Body of pancreas (tissue), 4 donors: Measurements from ENCODE around the gene ERG.

Experiments
- POLR2A ChIP-seq, 3 donors: fragments of 450-650 bp; IDR thresholded peaks; one replicate each; pipeline ENCODE4 v1.6.1; 2016; ENCODE audit warnings: antibody characterized with exemption in 3 of 3, mild to moderate bottlenecking in 2 of 3
- TF ChIP-seq, protein P1 (sequence below), 7 experiments: fragments of 450-650 bp in 4 of 7; fragments of 200-600 bp in 3 of 7; sonication (generic) in 3 of 7; IDR thresholded peaks; one replicate each; pipeline ENCODE4 v1.5.1; 2016 to 2019; ENCODE audit warnings: antibody characterized with exemption in 7 of 7

- TF ChIP-seq, protein P1, sequence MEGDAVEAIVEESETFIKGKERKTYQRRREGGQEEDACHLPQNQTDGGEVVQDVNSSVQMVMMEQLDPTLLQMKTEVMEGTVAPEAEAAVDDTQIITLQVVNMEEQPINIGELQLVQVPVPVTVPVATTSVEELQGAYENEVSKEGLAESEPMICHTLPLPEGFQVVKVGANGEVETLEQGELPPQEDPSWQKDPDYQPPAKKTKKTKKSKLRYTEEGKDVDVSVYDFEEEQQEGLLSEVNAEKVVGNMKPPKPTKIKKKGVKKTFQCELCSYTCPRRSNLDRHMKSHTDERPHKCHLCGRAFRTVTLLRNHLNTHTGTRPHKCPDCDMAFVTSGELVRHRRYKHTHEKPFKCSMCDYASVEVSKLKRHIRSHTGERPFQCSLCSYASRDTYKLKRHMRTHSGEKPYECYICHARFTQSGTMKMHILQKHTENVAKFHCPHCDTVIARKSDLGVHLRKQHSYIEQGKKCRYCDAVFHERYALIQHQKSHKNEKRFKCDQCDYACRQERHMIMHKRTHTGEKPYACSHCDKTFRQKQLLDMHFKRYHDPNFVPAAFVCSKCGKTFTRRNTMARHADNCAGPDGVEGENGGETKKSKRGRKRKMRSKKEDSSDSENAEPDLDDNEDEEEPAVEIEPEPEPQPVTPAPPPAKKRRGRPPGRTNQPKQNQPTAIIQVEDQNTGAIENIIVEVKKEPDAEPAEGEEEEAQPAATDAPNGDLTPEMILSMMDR (IDR thresholded peaks at IDR 0.05) = no peak
- no peak for TF ChIP-seq POLR2A (IDR thresholded peaks at IDR 0.05)
Measured at GRCh38 chr21:38388203-38388602, 110.1 kb downstream of the ERG start.
